ENCODE results near the gene NAALADL2.

DNA sequence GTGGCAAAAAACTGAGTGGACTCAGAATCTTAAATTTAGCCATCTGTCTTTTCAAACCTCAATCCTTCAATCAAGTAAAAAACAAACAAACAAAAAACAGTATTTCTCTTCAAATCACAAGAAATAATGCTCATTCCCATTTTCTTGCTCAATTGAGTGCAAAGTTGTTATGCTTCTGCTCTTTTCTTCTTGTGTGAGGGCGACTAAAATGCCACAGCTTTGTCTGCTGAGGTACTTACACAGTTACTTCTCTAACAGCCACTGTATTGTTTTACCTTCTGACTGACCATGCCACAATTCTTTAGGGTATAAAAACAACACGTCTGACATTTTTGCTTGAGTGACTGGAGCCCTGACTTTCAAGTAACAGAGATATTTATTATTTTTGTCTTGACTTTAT, 617.4 kb downstream of the NAALADL2 start:
- TF ChIP-seq RAD21 (IDR thresholded peaks at IDR 0.05; ENCODE audit: low read depth) (no peak), CREB1 (IDR thresholded peaks at IDR 0.05; ENCODE audit: low read depth) (no peak), TCF12 (IDR thresholded peaks at IDR 0.05; ENCODE audit: low read depth) (no peak), FOXM1 (IDR thresholded peaks at IDR 0.05; ENCODE audit: borderline replicate concordance, low read depth) (no peak), TAF1 (IDR thresholded peaks at IDR 0.05; ENCODE audit: low read depth) (no peak), EP300 (IDR thresholded peaks at IDR 0.05; ENCODE audit: borderline replicate concordance) (no peak), YY1 (IDR thresholded peaks at IDR 0.05; ENCODE audit: low read depth) (no peak), CEBPB (IDR thresholded peaks at IDR 0.05) (no peak), NFIC (IDR thresholded peaks at IDR 0.05) (no peak), EGR1 (IDR thresholded peaks at IDR 0.05) (no peak), TEAD4 (IDR thresholded peaks at IDR 0.05) (no peak)
- TF ChIP-seq, protein P1, sequence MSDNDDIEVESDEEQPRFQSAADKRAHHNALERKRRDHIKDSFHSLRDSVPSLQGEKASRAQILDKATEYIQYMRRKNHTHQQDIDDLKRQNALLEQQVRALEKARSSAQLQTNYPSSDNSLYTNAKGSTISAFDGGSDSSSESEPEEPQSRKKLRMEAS (IDR thresholded peaks at IDR 0.05), result no peak
- TF ChIP-seq, protein P2, sequence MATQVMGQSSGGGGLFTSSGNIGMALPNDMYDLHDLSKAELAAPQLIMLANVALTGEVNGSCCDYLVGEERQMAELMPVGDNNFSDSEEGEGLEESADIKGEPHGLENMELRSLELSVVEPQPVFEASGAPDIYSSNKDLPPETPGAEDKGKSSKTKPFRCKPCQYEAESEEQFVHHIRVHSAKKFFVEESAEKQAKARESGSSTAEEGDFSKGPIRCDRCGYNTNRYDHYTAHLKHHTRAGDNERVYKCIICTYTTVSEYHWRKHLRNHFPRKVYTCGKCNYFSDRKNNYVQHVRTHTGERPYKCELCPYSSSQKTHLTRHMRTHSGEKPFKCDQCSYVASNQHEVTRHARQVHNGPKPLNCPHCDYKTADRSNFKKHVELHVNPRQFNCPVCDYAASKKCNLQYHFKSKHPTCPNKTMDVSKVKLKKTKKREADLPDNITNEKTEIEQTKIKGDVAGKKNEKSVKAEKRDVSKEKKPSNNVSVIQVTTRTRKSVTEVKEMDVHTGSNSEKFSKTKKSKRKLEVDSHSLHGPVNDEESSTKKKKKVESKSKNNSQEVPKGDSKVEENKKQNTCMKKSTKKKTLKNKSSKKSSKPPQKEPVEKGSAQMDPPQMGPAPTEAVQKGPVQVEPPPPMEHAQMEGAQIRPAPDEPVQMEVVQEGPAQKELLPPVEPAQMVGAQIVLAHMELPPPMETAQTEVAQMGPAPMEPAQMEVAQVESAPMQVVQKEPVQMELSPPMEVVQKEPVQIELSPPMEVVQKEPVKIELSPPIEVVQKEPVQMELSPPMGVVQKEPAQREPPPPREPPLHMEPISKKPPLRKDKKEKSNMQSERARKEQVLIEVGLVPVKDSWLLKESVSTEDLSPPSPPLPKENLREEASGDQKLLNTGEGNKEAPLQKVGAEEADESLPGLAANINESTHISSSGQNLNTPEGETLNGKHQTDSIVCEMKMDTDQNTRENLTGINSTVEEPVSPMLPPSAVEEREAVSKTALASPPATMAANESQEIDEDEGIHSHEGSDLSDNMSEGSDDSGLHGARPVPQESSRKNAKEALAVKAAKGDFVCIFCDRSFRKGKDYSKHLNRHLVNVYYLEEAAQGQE (IDR thresholded peaks at IDR 0.05; ENCODE audit: low read depth), result no peak
- TF ChIP-seq, protein P3, sequence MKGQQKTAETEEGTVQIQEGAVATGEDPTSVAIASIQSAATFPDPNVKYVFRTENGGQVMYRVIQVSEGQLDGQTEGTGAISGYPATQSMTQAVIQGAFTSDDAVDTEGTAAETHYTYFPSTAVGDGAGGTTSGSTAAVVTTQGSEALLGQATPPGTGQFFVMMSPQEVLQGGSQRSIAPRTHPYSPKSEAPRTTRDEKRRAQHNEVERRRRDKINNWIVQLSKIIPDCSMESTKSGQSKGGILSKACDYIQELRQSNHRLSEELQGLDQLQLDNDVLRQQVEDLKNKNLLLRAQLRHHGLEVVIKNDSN (IDR thresholded peaks at IDR 0.05), result no peak
